Measurements from ENCODE around the gene KLHL7.

KLHL7 gene

DNA sequence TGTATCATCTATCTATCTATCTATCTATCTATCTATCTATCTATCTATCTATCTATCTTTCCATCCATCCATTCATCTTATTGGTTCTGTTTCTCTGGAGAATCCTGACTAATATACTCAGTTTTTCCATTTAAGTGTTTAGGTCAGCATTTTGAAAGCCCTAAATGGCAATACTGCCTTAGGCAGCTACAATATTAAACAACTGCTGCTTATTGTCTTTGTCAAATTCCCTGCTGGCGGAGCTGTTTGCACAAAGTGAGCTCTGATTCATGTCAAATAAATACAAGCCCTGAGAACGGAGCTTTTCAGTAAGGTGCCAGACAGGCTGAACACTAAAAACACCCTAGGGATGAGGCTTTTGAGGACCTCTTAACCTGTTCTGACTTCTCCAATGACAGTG is 7.1 kb upstream of the KLHL7 start:
- Histone ChIP-seq H3K36me3 (ENCODE audit: insufficient read depth, low read length) (no peaks in the 10 kb centered on the region), H3K4me2 (ENCODE audit: low read depth, low read length, poor library complexity, severe bottlenecking) (no peak overlapping the region), H3K9ac (ENCODE audit: low read depth, low read length, poor library complexity, severe bottlenecking) (no peak overlapping the region), H3K79me2 (ENCODE audit: insufficient read depth, low read length) (no peaks in the 10 kb centered on the region), H3K9me2 (replicated peaks; ENCODE audit: low read depth, low read length) (no peaks in the 10 kb centered on the region), H3K9me3 (ENCODE audit: insufficient read depth, low read depth, low read length) (no peaks in the 10 kb centered on the region; the same call in 1 of the 2 replicates), H3K4me1 (ENCODE audit: insufficient read depth, low read length, poor library complexity, severe bottlenecking) (no peaks in the 10 kb centered on the region), H3F3A (ENCODE audit: low read depth) (no peaks in the 10 kb centered on the region), H2AFZ (ENCODE audit: low read length) (no peak overlapping the region), H4K20me1 (ENCODE audit: insufficient read depth, low read length, poor library complexity, severe bottlenecking) (no peaks in the 10 kb centered on the region), H3K27me3 (ENCODE audit: insufficient read depth, low read length, poor library complexity, severe bottlenecking) (no peaks in the 10 kb centered on the region), H3K4me3 (ENCODE audit: low read length, poor library complexity, severe bottlenecking) (no peak overlapping the region)
- TF ChIP-seq EZH2phosphoT487 (IDR thresholded peaks at IDR 0.05; ENCODE audit: borderline replicate concordance) = no peak
- TF ChIP-seq, protein P1, sequence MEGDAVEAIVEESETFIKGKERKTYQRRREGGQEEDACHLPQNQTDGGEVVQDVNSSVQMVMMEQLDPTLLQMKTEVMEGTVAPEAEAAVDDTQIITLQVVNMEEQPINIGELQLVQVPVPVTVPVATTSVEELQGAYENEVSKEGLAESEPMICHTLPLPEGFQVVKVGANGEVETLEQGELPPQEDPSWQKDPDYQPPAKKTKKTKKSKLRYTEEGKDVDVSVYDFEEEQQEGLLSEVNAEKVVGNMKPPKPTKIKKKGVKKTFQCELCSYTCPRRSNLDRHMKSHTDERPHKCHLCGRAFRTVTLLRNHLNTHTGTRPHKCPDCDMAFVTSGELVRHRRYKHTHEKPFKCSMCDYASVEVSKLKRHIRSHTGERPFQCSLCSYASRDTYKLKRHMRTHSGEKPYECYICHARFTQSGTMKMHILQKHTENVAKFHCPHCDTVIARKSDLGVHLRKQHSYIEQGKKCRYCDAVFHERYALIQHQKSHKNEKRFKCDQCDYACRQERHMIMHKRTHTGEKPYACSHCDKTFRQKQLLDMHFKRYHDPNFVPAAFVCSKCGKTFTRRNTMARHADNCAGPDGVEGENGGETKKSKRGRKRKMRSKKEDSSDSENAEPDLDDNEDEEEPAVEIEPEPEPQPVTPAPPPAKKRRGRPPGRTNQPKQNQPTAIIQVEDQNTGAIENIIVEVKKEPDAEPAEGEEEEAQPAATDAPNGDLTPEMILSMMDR (conservative IDR thresholded peaks at IDR 0.05; ENCODE audit: low read length) = no peak

DNA sequence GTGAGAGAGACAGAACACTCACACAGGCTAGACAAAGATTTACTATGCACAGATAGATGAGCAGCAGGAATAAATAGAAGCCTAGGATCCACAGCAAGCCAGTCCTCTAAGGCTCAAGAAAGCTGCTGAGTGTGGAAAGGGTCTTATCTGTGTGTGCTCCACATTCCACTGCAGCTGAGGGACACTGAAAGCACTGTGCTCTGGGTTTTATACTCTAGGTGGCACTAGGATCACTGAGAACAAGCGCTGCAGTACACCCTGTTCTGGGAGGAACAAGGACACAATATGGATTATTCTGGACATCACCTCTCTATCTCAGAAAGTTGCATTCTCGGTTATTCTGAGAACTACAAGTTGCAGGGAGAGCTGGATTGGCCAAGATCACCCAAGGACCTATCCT is 4.9 kb upstream of the KLHL7 start:
- peaks cover under 1% of the 10 kb centered on the region; the same call in 1 of the 2 replicates for H3F3A ChIP-seq (ENCODE audit: low read depth)
- TF ChIP-seq EZH2phosphoT487 (IDR thresholded peaks at IDR 0.05; ENCODE audit: borderline replicate concordance) = no peak
- TF ChIP-seq, protein P1 (conservative IDR thresholded peaks at IDR 0.05; ENCODE audit: low read length) = peak; percentile 38
- H3K9ac ChIP-seq (ENCODE audit: low read depth, low read length, poor library complexity, severe bottlenecking) = no peak overlapping the region

DNA sequence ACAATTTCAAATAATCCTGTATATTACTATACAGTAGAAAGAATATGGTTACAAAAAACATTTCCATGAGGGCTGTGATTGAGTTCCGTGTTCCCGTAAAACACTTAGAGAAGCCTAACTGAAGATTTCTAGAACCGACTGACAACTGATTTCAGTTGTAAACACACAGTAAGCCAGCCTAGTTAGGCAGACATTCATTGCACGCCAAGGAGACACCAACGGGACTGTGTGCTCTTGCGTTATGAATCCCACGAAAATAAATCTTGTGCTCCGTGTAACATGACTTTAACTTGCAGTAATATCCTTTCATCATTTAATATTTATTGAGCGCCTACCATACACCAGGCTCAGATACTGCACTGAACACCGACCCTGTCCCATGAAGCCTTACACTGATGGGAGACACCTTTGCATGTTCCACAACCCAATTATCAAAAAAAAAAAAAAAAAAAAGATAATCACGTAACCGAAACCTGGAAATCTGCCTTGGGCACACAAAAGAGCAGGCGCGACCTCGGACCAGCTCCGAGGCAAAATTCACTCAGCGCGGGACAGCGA is 420 bp upstream of the KLHL7 start:
- H2AFZ ChIP-seq (ENCODE audit: low read length) = peak overlapping the region; percentile 100
- H3K36me3 ChIP-seq (ENCODE audit: insufficient read depth, low read length) = no peaks in the 10 kb centered on the region
- peaks cover 3% of the 10 kb centered on the region; the same call in 1 of the 2 replicates for H3F3A ChIP-seq (ENCODE audit: low read depth)
- peak overlapping the region; percentile 94 for H3K4me3 ChIP-seq (ENCODE audit: low read length, poor library complexity, severe bottlenecking)
- no peaks in the 10 kb centered on the region for H3K9me2 ChIP-seq (replicated peaks; ENCODE audit: low read depth, low read length)
- H3K9ac ChIP-seq (ENCODE audit: low read depth, low read length, poor library complexity, severe bottlenecking) = peak overlapping the region; percentile 83
- TF ChIP-seq, protein P1 (conservative IDR thresholded peaks at IDR 0.05; ENCODE audit: low read length) = no peak
- TF ChIP-seq EZH2phosphoT487 (IDR thresholded peaks at IDR 0.05; ENCODE audit: borderline replicate concordance) = no peak
- H3K4me1 ChIP-seq (ENCODE audit: insufficient read depth, low read length, poor library complexity, severe bottlenecking) = peaks cover 42% of the 10 kb centered on the region
- peaks cover 16% of the 10 kb centered on the region for H4K20me1 ChIP-seq (ENCODE audit: insufficient read depth, low read length, poor library complexity, severe bottlenecking)
- peak overlapping the region; percentile 93 for H3K4me2 ChIP-seq (ENCODE audit: low read depth, low read length, poor library complexity, severe bottlenecking)
- H3K79me2 ChIP-seq (ENCODE audit: insufficient read depth, low read length) = peaks cover 40% of the 10 kb centered on the region
- no peaks in the 10 kb centered on the region; the same call in 1 of the 2 replicates for H3K9me3 ChIP-seq (ENCODE audit: insufficient read depth, low read depth, low read length)
- H3K27me3 ChIP-seq (ENCODE audit: insufficient read depth, low read length, poor library complexity, severe bottlenecking) = no peaks in the 10 kb centered on the region

More for the DNA sequence above, 4.9 kb upstream of the KLHL7 start:
- Histone ChIP-seq H3K27me3 (ENCODE audit: insufficient read depth, low read length, poor library complexity, severe bottlenecking) (no peaks in the 10 kb centered on the region), H3K36me3 (ENCODE audit: insufficient read depth, low read length) (no peaks in the 10 kb centered on the region), H3K9me2 (replicated peaks; ENCODE audit: low read depth, low read length) (no peaks in the 10 kb centered on the region), H3K4me2 (ENCODE audit: low read depth, low read length, poor library complexity, severe bottlenecking) (no peak overlapping the region), H4K20me1 (ENCODE audit: insufficient read depth, low read length, poor library complexity, severe bottlenecking) (no peaks in the 10 kb centered on the region), H2AFZ (ENCODE audit: low read length) (no peak overlapping the region), H3K4me1 (ENCODE audit: insufficient read depth, low read length, poor library complexity, severe bottlenecking) (peaks cover 6% of the 10 kb centered on the region), H3K9me3 (ENCODE audit: insufficient read depth, low read depth, low read length) (no peaks in the 10 kb centered on the region; the same call in 1 of the 2 replicates), H3K79me2 (ENCODE audit: insufficient read depth, low read length) (no peaks in the 10 kb centered on the region), H3K4me3 (ENCODE audit: low read length, poor library complexity, severe bottlenecking) (no peak overlapping the region)

All from Loucy (cell line).